GM19455 (cell line): ENCODE measurements around the gene THAP10.

Source experiments
- ATAC-seq: cut with Tn5 transposase; IDR thresholded peaks from one replicate; pipeline ENCODE4 v1.9.1; 2021; ENCODE audit not compliant: unreplicated experiment

Gene THAP10

GRCh38 chr15:70854666-70854976 lies 37.6 kb downstream of the THAP10 start:
- ATAC-seq, result no peak

DNA sequence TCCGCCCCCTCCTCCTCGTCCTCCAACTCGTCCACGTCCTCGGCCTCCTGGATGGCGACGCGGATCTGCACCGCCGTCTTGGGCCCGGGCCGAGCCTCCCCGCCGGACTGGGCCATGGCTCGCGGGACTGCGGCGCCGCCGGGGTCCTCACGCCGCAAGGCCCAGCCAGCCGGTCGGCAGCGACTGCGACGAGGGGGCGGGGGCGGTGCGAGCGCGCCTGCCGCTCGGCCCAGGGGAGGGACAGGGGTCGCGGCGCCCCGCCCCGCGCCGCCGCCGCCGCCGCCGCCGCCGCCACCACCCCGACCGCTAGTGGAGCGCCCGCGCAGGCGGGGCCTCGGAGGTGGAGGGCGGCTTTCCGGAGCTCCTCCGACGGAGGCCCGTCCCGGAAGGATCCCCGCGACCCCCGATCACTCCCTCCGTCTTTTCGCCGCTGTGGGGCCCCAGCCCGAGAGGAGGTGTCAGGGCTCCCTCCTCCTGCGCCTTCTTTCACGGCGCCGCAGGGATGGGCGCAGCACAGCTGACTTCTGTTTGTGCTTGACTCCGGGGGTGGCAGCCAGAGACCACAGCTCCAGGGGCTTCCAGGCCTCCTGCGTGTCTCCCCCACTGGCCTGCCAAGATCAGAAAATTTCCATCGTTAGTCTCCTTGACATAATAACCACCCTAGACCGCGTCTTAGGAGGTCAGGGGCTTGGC lies 38.1 kb downstream of the THAP10 start, which contains the start of gene LARP6:
LARP6 (minus strand) TSS at position 185 of the 693 bp plus-strand sequence; CDS start at position 116, 69 bp downstream.
- no peak for ATAC-seq

DNA sequence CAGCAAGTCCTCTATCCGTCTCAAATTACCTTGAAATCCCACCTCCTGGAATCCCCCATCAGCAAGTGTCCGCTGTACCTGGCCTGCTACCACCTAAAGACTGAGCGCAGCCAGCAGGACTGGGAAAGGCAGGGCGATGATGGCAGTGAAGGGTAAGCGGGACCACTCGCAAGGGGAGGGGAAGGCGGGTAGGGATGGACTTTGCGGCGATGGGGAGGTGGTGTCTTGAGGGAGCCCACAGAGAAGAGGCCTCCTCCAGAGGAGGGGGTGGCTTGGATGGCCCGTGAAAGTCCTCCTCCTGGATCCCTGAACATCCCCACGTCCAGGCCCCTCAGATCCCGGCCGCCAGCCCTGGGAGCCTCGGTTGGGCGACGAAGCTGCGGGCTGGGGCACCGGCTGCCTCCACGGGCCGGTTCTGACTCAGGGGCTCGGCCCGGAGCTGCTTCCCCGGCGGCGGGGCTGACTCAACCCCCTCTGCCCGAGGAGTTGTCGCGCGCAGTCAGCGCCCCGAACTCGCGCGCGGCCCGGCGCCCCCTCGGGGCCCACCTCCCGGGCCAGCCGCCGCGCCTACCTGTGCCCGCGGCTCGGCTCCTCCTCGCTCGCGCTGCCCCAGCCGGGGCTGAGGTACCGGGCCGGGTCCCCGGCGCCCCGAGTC lies 38.8 kb downstream of the THAP10 start:
- ATAC-seq, result no peak

GRCh38 chr15:70852501-70853317 lies 39.5 kb downstream of the THAP10 start:
- ATAC-seq, result no peak

- no peak for ATAC-seq
Measured at GRCh38 chr15:70851889-70852288, 40.3 kb downstream of the THAP10 start.

GRCh38 chr15:70845602-70846360 lies 46.5 kb downstream of the THAP10 start:
- no peak for ATAC-seq

DNA sequence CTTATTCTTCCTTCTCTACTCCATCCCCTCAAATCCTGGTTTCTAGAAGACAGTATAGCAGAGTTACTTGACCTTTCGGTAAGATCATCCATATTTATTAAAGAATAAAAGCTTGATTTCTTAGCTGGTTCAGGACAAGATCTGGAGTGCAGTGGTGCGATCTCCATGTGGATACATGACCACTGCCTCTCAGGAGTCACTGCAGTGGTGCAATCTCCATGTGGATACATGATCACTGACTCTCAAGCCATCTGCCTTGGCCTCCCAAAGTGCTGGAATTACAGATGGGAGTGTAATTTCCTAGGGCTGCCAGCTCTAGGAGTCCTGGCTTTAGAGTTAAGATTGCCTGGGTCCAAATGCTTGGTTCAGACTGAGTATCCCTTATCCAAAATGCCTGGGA lies 54.8 kb downstream of the THAP10 start:
- no peak for ATAC-seq

DNA sequence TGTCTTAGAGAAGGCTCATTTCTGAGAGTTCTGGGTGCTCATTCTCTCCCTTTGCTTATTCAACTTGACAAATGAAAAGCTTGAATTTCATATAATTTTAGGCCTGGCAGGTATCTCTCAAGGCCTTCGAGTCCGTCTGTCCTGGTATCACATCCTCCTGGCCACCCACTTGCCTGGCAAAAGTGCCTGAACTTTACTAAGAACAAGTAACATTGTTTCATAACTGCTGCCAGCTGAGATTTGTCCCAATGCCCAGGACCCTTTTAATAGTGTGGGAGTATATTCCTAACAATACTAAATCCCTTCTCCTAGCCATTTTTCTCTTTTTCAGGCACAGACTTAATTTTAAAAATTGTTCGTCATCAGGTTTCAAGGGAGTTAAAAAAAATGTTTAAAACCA lies 56.4 kb downstream of the THAP10 start:
- no peak for ATAC-seq

DNA sequence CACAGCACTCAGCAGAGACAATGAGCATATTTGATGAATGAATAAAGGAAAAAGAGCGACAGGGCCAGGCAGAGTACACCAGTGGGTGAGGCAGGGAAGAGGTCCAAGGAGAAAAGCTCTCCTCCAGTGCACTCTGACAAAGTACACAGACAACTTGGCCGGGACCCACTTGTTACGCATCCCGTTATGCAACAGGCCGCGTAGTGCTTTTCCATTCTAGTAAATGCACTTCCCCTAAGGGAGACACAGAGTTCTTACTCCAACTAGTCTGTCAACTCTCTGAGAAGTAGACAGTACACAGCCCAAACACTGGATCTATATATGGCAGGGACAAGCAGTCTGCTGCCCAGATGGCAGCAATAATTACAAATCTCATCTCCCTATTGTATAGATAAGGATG lies 56.8 kb downstream of the THAP10 start:
- ATAC-seq, result no peak

DNA sequence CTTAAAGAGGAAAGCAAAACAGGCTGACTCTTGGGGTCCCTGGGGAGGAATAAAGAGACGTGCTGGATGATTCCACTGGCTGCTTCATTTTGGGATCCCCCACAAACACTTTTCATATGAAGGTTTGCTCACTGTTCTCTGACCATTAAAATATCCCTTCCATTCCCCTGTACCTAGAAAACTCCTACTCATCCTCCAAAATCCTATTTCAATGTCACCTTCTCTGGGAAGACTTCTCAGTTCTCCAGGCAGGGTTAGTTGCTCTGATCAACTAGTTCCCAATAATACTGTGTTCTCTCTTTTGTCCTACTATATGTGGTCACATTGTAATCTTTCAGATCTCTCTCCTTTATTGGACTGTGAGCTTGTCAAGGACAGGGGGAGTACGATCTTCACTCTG lies 57.2 kb downstream of the THAP10 start:
- ATAC-seq, result no peak

DNA sequence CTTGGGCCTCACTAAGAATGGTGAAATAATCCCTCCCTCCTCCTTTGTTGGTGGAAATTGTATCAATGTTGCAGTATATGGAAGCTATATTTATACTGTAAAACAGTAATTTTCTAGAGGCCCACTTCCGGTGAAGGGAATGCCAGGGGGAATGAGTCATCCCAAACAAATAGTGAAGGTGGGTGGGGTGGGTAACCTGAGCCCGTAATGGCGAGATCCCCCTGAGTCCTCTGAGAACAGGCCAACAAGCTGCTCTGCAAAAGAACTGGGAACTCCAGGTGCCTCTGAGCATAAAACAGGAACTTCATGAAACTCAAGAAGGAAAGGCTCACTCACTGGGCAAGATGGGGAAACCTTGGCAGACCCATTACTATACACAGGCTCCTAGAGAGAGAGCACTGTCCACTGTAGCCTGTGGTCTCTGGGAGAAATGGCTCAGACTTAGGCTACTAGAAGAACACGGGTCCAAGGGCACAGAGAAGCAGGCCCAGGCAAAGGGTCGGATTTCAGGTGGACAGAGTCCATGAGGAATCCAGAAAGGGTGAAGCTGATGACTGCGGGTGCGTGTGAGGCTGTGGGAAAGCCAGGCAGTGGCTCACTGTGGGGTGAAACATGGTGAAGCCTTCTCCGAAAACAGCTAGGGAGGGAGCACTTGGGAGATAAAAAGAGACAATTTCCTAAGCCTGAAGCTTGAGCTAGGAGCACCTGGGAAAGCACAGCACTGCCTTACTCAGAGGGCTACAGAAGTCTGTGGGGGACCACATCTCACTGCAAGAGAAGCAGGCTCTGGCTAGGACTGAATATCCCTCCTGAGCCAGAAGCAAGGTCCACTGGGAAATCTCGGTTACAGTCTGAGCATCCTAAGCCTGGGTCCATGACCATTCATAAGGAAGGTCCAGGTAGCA lies 58.1 kb downstream of the THAP10 start:
- no peak for ATAC-seq

GRCh38 chr15:70833422-70833821 lies 58.8 kb downstream of the THAP10 start:
- ATAC-seq, result no peak

GRCh38 chr15:70832176-70832575 lies 60.1 kb downstream of the THAP10 start:
- no peak for ATAC-seq
